Measurements from ENCODE around the gene FANCE. TPM values are rescaled to one million over a fixed set of nuclear protein-coding genes. Genes with fewer than 3 reads are reported as not detected.

Gene FANCE
- total RNA-seq, 1 experiment from 2014 or later: 12.4 TPM

GRCh38 chr6:35488517-35488862, 36.4 kb downstream of the FANCE start:
- BruUV-seq (replicated peaks): no TSS peak
- Histone ChIP-seq H3K36me3 (ENCODE audit: control insufficient read depth, insufficient read depth, low read length) (peaks cover 4% of the 10 kb centered on the region; the same call in 1 of the 2 replicates), H3K9me3 (no peaks in the 10 kb centered on the region), H3K4me3 (ENCODE audit: low read depth, low read length) (no peak overlapping the region), H3K4me1 (peaks cover 83% of the 10 kb centered on the region), H3K27me3 (replicated peaks; ENCODE audit: control insufficient read depth, insufficient read depth, low read length) (no peaks in the 10 kb centered on the region)
- Mint-ChIP-seq H3K4me1 (ENCODE audit: low read depth, unreplicated experiment) (peaks cover 69% of the 10 kb centered on the region), H3K27ac (ENCODE audit: unreplicated experiment) (peak overlapping the region; percentile 78), H3K36me3 (ENCODE audit: insufficient read depth, unreplicated experiment) (peaks cover 43% of the 10 kb centered on the region), H3K4me3 (ENCODE audit: unreplicated experiment) (no peak overlapping the region), H3K27me3 (ENCODE audit: insufficient read depth, unreplicated experiment) (no peaks in the 10 kb centered on the region), H3K9me3 (ENCODE audit: unreplicated experiment) (no peaks in the 10 kb centered on the region)
- TF ChIP-seq CTCF (IDR thresholded peaks at IDR 0.05; ENCODE audit: insufficient read depth in 1 of 2, low read depth in 1 of 2, low read length in 1 of 2, severe bottlenecking in 1 of 2, unreplicated experiment in 1 of 2): no peak
- CTCF ChIA-PET: no interaction called here
- POLR2A ChIA-PET: no interaction called here
- DNase-seq: no peak
- intact Hi-C loops (cut with micrococcal nuclease; ENCODE audit: unreplicated experiment): no loop called here

- no TSS peak for BruUV-seq (replicated peaks)
- Mint-ChIP-seq H3K36me3 (ENCODE audit: insufficient read depth, unreplicated experiment) (peaks cover 37% of the 10 kb centered on the region), H3K4me3 (ENCODE audit: unreplicated experiment) (no peak overlapping the region), H3K27me3 (ENCODE audit: insufficient read depth, unreplicated experiment) (no peaks in the 10 kb centered on the region), H3K4me1 (ENCODE audit: low read depth, unreplicated experiment) (peaks cover 68% of the 10 kb centered on the region), H3K27ac (ENCODE audit: unreplicated experiment) (no peak overlapping the region), H3K9me3 (ENCODE audit: unreplicated experiment) (no peaks in the 10 kb centered on the region)
- no peak for DNase-seq
- Histone ChIP-seq H3K27me3 (replicated peaks; ENCODE audit: control insufficient read depth, insufficient read depth, low read length) (no peaks in the 10 kb centered on the region), H3K36me3 (ENCODE audit: control insufficient read depth, insufficient read depth, low read length) (peaks cover 3% of the 10 kb centered on the region; the same call in 1 of the 2 replicates), H3K9me3 (no peaks in the 10 kb centered on the region), H3K4me3 (ENCODE audit: low read depth, low read length) (no peak overlapping the region), H3K4me1 (peaks cover 88% of the 10 kb centered on the region)
- ChIA-PET POLR2A (no interaction called here), CTCF (no interaction called here)
- TF ChIP-seq CTCF (IDR thresholded peaks at IDR 0.05; ENCODE audit: insufficient read depth in 1 of 2, low read depth in 1 of 2, low read length in 1 of 2, severe bottlenecking in 1 of 2, unreplicated experiment in 1 of 2): no peak
- intact Hi-C loops (cut with micrococcal nuclease; ENCODE audit: unreplicated experiment): no loop called here
These were observed 36.9 kb downstream of the FANCE start for GRCh38 chr6:35489066-35489465.

GRCh38 chr6:35489995-35490791, 38.1 kb downstream of the FANCE start:
- POLR2A ChIA-PET: no interaction called here
- no TSS peak for BruUV-seq (replicated peaks)
- Mint-ChIP-seq H3K4me1 (ENCODE audit: low read depth, unreplicated experiment) (peaks cover 60% of the 10 kb centered on the region), H3K27me3 (ENCODE audit: insufficient read depth, unreplicated experiment) (no peaks in the 10 kb centered on the region), H3K4me3 (ENCODE audit: unreplicated experiment) (peak overlapping the region; percentile 58), H3K27ac (ENCODE audit: unreplicated experiment) (peak overlapping the region; percentile 81), H3K36me3 (ENCODE audit: insufficient read depth, unreplicated experiment) (peaks cover 29% of the 10 kb centered on the region), H3K9me3 (ENCODE audit: unreplicated experiment) (no peaks in the 10 kb centered on the region)
- no peaks in the 10 kb centered on the region for H3K27me3 ChIP-seq (replicated peaks; ENCODE audit: control insufficient read depth, insufficient read depth, low read length)
- CTCF ChIA-PET: no interaction called here
- H3K9me3 ChIP-seq: no peaks in the 10 kb centered on the region
- no peak for DNase-seq
- peaks cover 92% of the 10 kb centered on the region for H3K4me1 ChIP-seq
- H3K4me3 ChIP-seq (ENCODE audit: low read depth, low read length): no peak overlapping the region
- TF ChIP-seq CTCF (IDR thresholded peaks at IDR 0.05; ENCODE audit: insufficient read depth in 1 of 2, low read depth in 1 of 2, low read length in 1 of 2, severe bottlenecking in 1 of 2, unreplicated experiment in 1 of 2): no peak
- intact Hi-C loops (cut with micrococcal nuclease; ENCODE audit: unreplicated experiment): no loop called here
- no peaks in the 10 kb centered on the region for H3K36me3 ChIP-seq (ENCODE audit: control insufficient read depth, insufficient read depth, low read length)

Data from Caco-2 (cell line).